GM12865 (cell line): Measurements from ENCODE around the gene TLCD3B.

Experiments used
- DNase-seq: peaks from one replicate; pipeline ENCODE4 v3.0.0; 2010; ENCODE audit warnings: low read depth
- H3K4me3 ChIP-seq: 2 replicates; pipeline ENCODE4 v1.5.1; 2011; ENCODE audit warnings: mild to moderate bottlenecking, low read depth, low read length, control low read depth
- TF ChIP-seq, protein P1 (sequence below): IDR thresholded peaks from 2 replicates; pipeline ENCODE4 v1.5.1; 2011; ENCODE audit warnings: low read length, control low read depth, low read depth, inconsistent platforms; ENCODE audit not compliant: insufficient read depth; ENCODE audit errors: missing control alignments

TLCD3B gene

DNA sequence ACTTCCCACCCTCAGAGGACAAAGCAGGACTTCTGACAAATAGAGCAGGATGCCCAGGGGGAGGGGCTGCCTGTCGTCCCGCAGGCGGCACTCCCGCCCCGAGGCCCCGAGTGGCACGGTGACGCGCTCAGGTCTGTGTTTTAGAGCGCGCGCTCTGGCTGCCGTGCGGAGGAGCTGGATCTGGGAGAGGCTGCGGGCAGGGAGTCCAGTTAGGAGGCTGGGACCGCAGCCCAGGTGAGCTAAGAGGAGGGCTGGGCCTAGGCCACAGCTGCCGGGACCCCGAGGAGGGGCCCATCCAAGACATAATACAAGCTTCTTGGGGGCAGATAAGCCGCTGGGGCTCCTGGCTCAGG lies 26.7 kb downstream of the TLCD3B start:
- H3K4me3 ChIP-seq = no peak overlapping the region
- DNase-seq = no peak
- TF ChIP-seq, protein P1, sequence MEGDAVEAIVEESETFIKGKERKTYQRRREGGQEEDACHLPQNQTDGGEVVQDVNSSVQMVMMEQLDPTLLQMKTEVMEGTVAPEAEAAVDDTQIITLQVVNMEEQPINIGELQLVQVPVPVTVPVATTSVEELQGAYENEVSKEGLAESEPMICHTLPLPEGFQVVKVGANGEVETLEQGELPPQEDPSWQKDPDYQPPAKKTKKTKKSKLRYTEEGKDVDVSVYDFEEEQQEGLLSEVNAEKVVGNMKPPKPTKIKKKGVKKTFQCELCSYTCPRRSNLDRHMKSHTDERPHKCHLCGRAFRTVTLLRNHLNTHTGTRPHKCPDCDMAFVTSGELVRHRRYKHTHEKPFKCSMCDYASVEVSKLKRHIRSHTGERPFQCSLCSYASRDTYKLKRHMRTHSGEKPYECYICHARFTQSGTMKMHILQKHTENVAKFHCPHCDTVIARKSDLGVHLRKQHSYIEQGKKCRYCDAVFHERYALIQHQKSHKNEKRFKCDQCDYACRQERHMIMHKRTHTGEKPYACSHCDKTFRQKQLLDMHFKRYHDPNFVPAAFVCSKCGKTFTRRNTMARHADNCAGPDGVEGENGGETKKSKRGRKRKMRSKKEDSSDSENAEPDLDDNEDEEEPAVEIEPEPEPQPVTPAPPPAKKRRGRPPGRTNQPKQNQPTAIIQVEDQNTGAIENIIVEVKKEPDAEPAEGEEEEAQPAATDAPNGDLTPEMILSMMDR = no peak

DNA sequence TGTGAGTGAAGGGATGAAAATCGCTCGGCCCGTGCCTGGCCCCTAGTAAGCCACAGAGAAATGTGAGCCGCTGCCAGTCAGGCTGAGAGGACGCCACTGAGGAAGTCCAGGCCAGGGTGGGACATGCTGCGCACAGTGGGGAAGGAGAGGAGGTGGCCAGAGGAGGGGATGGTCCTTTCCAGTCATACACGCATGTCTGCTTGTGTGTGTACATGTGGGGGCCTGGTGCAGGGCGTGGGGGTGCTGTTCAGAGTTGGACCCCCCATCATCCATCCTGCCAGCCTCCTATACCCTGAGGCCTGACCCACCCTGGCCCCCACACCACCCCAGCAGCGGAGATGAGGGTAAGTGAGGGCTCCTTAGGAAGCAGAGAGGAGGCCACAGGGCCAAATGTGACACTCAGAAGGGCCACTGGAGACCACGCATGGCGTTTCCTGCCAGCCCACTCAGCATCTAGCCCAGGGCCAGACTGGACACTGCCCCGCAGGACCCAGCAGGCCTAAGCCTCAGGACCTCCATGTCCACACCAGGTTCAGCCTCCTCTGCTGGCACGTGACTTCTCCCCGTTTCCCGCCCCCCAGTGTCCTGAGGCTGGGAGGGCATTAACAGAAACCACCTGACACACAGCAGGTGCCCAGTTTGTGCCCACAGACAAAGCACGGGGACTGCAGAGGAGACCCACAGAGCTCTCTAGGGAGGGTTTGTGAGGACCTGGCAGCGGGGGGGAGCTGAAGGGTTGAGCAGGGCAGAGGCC lies 27.2 kb downstream of the TLCD3B start:
- DNase-seq = no peak
- TF ChIP-seq, protein P1 = no peak
- no peak overlapping the region for H3K4me3 ChIP-seq

DNA sequence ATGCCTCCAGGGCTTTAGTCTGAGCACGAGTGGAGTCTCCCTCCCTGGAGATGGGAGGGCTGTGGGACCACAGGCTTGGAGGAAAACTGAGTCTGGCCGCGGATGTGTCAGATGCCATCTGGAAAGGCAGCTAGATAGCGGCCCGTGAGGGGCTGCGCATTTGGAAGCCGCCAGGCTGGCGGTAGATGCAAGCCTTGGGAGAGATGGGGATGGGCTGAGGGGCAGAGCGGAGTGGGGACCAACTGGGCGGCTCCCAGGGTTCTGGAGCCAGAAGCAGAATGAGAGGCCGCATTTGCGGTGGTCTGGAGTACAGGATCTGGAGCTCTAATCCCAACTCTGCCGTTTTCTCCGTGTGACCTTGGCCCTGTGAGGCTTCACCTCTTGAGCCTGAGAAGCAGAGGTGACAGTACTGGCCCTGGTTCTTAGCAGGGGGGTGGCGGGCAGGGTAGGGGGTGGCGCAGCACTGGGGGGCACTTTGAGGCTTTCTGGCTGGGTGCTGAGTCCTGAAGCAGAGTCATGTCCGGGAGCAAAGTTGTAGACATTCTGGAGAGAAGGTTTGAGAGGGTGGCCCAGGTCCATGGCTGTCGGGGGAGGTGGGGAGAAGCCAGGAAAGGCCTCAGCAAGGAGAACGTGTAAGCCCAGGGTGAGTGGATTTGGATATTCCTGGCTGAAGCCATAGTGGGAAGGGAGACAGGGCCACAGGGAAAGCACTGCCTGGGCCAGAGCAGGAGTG lies 28.3 kb downstream of the TLCD3B start:
- DNase-seq = no peak
- TF ChIP-seq, protein P1 = no peak
- no peak overlapping the region for H3K4me3 ChIP-seq

DNA sequence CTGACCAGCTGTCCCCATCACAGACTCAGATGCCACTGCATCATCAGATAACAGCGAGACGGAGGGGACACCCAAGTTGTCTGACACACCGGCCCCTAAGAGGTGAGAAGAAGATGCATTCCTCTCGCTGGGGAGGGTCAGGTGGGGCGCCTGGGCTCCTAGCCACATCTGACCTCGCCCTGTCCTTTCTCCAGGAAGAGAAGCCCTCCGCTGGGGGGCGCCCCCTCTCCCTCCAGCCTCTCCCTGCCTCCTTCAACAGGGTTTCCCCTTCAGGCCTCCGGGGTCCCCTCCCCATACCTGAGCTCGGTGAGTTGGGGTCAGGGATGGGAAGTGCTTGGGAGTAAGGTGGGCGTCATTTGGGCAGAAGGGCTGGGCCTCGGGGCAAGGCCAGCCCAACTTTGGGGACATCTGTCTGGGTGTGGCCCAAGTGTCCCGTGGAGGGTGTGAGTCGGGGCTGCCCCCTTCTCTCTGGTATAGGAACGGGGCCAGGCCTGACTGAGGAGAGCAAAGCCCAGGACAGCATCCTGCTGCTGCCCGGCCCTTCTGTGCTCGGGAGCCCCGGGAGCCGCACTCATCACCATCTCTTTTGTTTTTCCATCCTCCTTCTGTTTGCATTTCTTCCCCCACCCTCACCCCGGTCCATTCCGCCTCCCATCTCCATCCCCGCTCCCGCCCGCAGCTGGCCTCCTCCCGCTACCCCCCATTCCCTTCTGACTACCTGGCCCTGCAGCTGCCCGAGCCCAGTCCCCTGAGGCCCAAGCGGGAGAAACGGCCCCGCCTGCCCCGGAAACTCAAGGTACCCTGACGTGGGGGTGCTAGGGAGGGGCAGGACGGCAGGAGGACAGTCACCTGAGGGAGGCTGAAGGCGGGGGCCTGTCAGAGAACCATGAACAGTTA lies 30.1 kb downstream of the TLCD3B start:
- H3K4me3 ChIP-seq = no peak overlapping the region
- no peak for DNase-seq
- TF ChIP-seq, protein P1 = no peak

DNA sequence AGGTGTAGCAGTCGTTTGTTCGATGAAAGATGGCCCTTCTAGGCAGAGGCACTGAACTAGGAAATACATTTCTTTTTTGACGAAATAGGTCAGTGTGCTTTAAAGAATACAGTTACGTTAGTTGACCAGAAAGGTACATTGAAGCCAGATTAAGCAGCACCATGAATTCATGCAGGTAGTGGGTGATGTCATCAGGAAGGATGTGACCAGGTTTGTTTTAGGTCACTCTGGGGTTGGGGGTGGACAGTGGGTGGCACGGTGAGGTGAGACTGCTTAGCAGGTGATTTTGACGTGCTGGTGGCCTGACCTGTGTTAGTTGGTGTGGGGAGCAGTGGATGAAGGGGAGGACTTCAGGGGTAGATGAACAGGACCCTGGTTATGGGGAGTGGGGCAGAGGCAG lies 31.5 kb downstream of the TLCD3B start:
- H3K4me3 ChIP-seq = no peak overlapping the region
- TF ChIP-seq, protein P1 = no peak
- no peak for DNase-seq

DNA sequence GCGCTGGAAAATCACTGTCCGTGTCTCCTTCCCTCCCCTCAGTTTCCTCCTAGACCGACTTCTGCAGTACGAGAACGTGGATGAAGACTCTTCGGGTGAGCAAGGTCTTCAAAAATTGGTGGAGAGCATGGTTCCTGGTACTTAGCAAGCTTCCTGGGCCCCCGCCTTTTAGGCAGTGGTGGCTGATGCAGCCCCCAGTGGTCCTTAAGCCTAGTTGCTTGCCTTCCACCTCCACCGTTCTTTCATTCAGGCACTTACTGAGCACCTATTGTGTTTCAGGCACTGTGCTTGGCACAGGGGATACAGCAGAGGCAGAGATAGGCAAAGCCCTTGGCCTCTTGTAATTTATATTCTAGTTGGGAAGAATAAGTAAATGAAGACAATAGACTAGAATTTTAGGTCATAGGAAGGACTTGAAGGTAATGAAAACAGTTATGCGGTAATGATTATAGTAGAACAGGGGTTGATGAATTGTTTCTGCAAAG lies 34.3 kb downstream of the TLCD3B start:
- TF ChIP-seq, protein P1 = no peak
- DNase-seq = peak; percentile 35
- peak overlapping the region; percentile 83 for H3K4me3 ChIP-seq
